ENCODE measurements around the gene SEC22A. TPM values are rescaled to one million over a fixed set of nuclear protein-coding genes. Genes with fewer than 3 reads are reported as not detected.

The SEC22A gene
- total and polyA plus RNA-seq, 2 of the 13 experiments (the other 11 are each of a cell fraction or from before 2014, with no cell fraction given) = 14.1 to 17.3 TPM

- Histone ChIP-seq H3K79me2 (ENCODE audit: insufficient read depth, low read length) (no peaks in the 10 kb centered on the region), H3K4me1 (ENCODE audit: insufficient read depth, low read length) (no peaks in the 10 kb centered on the region), H3K9me3 (ENCODE audit: low read length) (no peaks in the 10 kb centered on the region), H3K27ac (ENCODE audit: extremely low read length, insufficient read depth, low read length) (no peak overlapping the region), H3K4me2 (ENCODE audit: low read depth, low read length) (no peak overlapping the region), H4K20me1 (ENCODE audit: insufficient read depth, low read length) (no peaks in the 10 kb centered on the region), H3K27me3 (ENCODE audit: control insufficient read depth in 1 of 2, insufficient read depth in 2 of 2, low read length in 2 of 2) (no peaks in the 10 kb centered on the region; a peak in 1 of 5 replicates), H2AFZ (ENCODE audit: low read length) (no peak overlapping the region), H3K36me3 (replicated peaks in 1 of 2; ENCODE audit: control insufficient read depth in 1 of 2, insufficient read depth in 2 of 2, low read length in 2 of 2) (0 out of 5 replicates have a peak, but pooled peaks cover 0 to 2% of the 10 kb centered on the region in 2 experiments), H3K4me3 (replicated peaks in 1 of 3; ENCODE audit: insufficient read depth in 1 of 3, low read depth in 2 of 3, low read length in 3 of 3) (no peak overlapping the region), H3K9ac (ENCODE audit: insufficient read depth, low read depth, low read length) (no peak overlapping the region)
- POLR2A ChIA-PET = no interaction called here
- TF ChIP-seq HNRNPLL (IDR thresholded peaks at IDR 0.05; ENCODE audit: low read depth, low read length, poor library complexity, severe bottlenecking) = no peak
- TF ChIP-seq STAG1 (CRISPR knock-in tag; IDR thresholded peaks at IDR 0.05) = peak; percentile 68
- no peak for TF ChIP-seq TCF12 (IDR thresholded peaks at IDR 0.05)
- TF ChIP-seq TCF12 (CRISPR knock-in tag; IDR thresholded peaks at IDR 0.05) = no peak
- TF ChIP-seq MIXL1 (CRISPR knock-in tag; IDR thresholded peaks at IDR 0.05) = peak; percentile 67
- no peak for TF ChIP-seq ZNF564 (CRISPR knock-in tag; IDR thresholded peaks at IDR 0.05)
- TF ChIP-seq, protein P1, sequence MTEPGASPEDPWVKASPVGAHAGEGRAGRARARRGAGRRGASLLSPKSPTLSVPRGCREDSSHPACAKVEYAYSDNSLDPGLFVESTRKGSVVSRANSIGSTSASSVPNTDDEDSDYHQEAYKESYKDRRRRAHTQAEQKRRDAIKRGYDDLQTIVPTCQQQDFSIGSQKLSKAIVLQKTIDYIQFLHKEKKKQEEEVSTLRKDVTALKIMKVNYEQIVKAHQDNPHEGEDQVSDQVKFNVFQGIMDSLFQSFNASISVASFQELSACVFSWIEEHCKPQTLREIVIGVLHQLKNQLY (CRISPR knock-in tag; IDR thresholded peaks at IDR 0.05) = 0 out of 2 replicates have a peak, but pooled peaks have one; percentile 10
- no peak for TF ChIP-seq ASH2L (IDR thresholded peaks at IDR 0.05; ENCODE audit: insufficient read length, low read depth, low read length)
- no peak for TF ChIP-seq HIVEP1 (CRISPR knock-in tag; IDR thresholded peaks at IDR 0.05)
- TF ChIP-seq, protein P2, sequence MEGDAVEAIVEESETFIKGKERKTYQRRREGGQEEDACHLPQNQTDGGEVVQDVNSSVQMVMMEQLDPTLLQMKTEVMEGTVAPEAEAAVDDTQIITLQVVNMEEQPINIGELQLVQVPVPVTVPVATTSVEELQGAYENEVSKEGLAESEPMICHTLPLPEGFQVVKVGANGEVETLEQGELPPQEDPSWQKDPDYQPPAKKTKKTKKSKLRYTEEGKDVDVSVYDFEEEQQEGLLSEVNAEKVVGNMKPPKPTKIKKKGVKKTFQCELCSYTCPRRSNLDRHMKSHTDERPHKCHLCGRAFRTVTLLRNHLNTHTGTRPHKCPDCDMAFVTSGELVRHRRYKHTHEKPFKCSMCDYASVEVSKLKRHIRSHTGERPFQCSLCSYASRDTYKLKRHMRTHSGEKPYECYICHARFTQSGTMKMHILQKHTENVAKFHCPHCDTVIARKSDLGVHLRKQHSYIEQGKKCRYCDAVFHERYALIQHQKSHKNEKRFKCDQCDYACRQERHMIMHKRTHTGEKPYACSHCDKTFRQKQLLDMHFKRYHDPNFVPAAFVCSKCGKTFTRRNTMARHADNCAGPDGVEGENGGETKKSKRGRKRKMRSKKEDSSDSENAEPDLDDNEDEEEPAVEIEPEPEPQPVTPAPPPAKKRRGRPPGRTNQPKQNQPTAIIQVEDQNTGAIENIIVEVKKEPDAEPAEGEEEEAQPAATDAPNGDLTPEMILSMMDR (CRISPR knock-in tag; IDR thresholded peaks at IDR 0.05) = peak; percentile 48
- TF ChIP-seq, protein P3, sequence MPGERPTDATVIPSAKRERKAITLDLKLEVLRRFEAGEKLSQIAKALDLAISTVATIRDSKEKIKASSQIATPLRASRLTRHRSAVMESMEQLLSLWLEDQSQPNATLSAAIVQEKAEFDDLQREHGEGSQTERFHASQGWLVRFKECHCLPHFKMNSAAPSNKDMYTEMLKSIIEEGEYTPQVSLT (CRISPR knock-in tag; IDR thresholded peaks at IDR 0.05; ENCODE audit: borderline replicate concordance, low read depth) = no peak
- TF ChIP-seq SIX1 (CRISPR knock-in tag; IDR thresholded peaks at IDR 0.05; ENCODE audit: borderline replicate concordance) = peak; percentile 81
- no peak for TF ChIP-seq ZNF143 (CRISPR knock-in tag; IDR thresholded peaks at IDR 0.05)
- TF ChIP-seq ARID3A (IDR thresholded peaks at IDR 0.05; ENCODE audit: low read depth, low read length) = peak; percentile 22; the same call in 1 of the 2 replicates
- TF ChIP-seq ZBTB42 (CRISPR knock-in tag; IDR thresholded peaks at IDR 0.05) = no peak
- TF ChIP-seq POLR2A (IDR thresholded peaks at IDR 0.05; ENCODE audit: insufficient read depth in 1 of 2, low read depth in 2 of 2, low read length in 2 of 2) = no peak
- intact Hi-C loops (cut with micrococcal nuclease; ENCODE audit: unreplicated experiment) = loop anchor here (2.0 to 10.0 kb wide), 2 partner anchors 224 to 316 kb away; no protein-coding TSS in a partner anchor
- ATAC-seq (peak; percentile 80), DNase-seq (ENCODE audit: low spot score) (peak; percentile 43), FAIRE-seq (peak; percentile 12)
- no TSS peak for BruUV-seq (replicated peaks)
- in situ Hi-C loops (cut with HindIII; ENCODE audit: extremely low pct_ligation_motif_present, low pct_unique_long_range_greater_than_20kb) = no loop called here
- CTCF ChIA-PET (ENCODE audit: low intra/inter-chr PET ratio, low total read pairs) = no interaction called here
- WGBS (ENCODE audit: low lambda C conversion rate) = 53% methylated on average over 3 of the region's 3 CpGs
Measured at GRCh38 chr3:123258811-123259420, 57.2 kb downstream of the SEC22A start.
